Natural killer cell (primary cell): ENCODE data around the gene TPRA1. TPM values are rescaled to one million over a fixed set of nuclear protein-coding genes. Genes with fewer than 3 reads are reported as not detected.

Source experiments
- ATAC-seq, 3 donors: fragments of 150-1000 bp in 2 of 3; fragments of 200-7000 bp in 1 of 3; cut with Tn5 transposase; 1 replicate in 1 of 3; 2 replicates in 2 of 3; pipeline ENCODE4 v1.10.0; 2021; ENCODE audit warnings: mild to moderate bottlenecking in 2 of 3, moderate library complexity in 2 of 3
- DNase-seq, 2 donors: peaks; one replicate each; pipeline versions ENCODE4 v3.0.0 to v3.0.0-alpha.2; 2013 to 2021; ENCODE audit warnings: mixed read lengths in 1 of 2
- H3K27ac ChIP-seq: one replicate; pipeline ENCODE4 v1.5.1; 2013; ENCODE audit warnings: mild to moderate bottlenecking, low read length
- H3K27me3 ChIP-seq: one replicate; pipeline ENCODE4 v1.6.1; 2013; ENCODE audit warnings: low read length; ENCODE audit not compliant: control insufficient read depth, insufficient read depth
- H3K36me3 ChIP-seq: one replicate; pipeline ENCODE4 v1.6.1; 2013; ENCODE audit warnings: low read length; ENCODE audit not compliant: control insufficient read depth, insufficient read depth
- H3K4me1 ChIP-seq: one replicate; pipeline ENCODE4 v1.6.1; 2013; ENCODE audit warnings: low read length; ENCODE audit not compliant: control insufficient read depth, insufficient read depth
- H3K4me3 ChIP-seq: one replicate; pipeline ENCODE4 v1.5.1; 2013; ENCODE audit warnings: low read length
- H3K9me3 ChIP-seq: one replicate; pipeline ENCODE4 v1.6.1; 2013; ENCODE audit warnings: low read length; ENCODE audit not compliant: control insufficient read depth, insufficient read depth
- H3K27ac Mint-ChIP-seq, 2 donors: one replicate each; pipeline ENCODE4 v1.8.0; 2022; ENCODE audit warnings: mild to moderate bottlenecking in 2 of 2, mixed read lengths in 2 of 2, moderate library complexity in 1 of 2
- H3K27me3 Mint-ChIP-seq, 2 donors: one replicate each; pipeline ENCODE4 v1.8.0; 2022; ENCODE audit warnings: low read depth in 2 of 2, mixed read lengths in 2 of 2
- H3K36me3 Mint-ChIP-seq: one replicate; pipeline ENCODE4 v1.8.0; 2022; ENCODE audit warnings: mixed read lengths
- H3K4me1 Mint-ChIP-seq, 2 donors: one replicate each; pipeline ENCODE4 v1.8.0; 2022; ENCODE audit warnings: mixed read lengths in 2 of 2
- H3K4me3 Mint-ChIP-seq: one replicate; pipeline ENCODE4 v1.8.0; 2022; ENCODE audit warnings: mild to moderate bottlenecking, moderate library complexity, mixed read lengths
- H3K9me3 Mint-ChIP-seq, 2 donors: one replicate each; pipeline ENCODE4 v1.8.0; 2022; ENCODE audit warnings: mixed read lengths in 2 of 2
- CTCF ChIP-seq: fragments of 200-600 bp; IDR thresholded peaks from one replicate; pipeline ENCODE4 v1.8.0; 2022; ENCODE audit warnings: antibody characterized with exemption
- WGBS: methylation state at CpG from one replicate; pipeline ENCODE4 v1.1.7; 2013; ENCODE audit warnings: missing lambda C conversion rate; ENCODE audit not compliant: insufficient coverage; 5-methylcytosine and 5-hydroxymethylcytosine counted together
- intact Hi-C: fragments of 100-400 bp; cut with micrococcal nuclease; formaldehyde crosslinking; loops from one replicate; pipeline ENCODE4 v1.14.2; 2022
- total RNA-seq, 4 donors: library from RNA; stranded (reverse); fragments of 120-200 nt in 1 of 4; gene quantifications; one replicate each; pipeline versions ENCODE4 v1.2.3 to v1.2.4, GENCODE V29; 2013 to 2022

The TPRA1 gene
- 10 to 100 TPM; 15.4 to 22.7 (median 22.1) TPM for total RNA-seq
- 11.9 TPM for total RNA-seq (2013)

DNA sequence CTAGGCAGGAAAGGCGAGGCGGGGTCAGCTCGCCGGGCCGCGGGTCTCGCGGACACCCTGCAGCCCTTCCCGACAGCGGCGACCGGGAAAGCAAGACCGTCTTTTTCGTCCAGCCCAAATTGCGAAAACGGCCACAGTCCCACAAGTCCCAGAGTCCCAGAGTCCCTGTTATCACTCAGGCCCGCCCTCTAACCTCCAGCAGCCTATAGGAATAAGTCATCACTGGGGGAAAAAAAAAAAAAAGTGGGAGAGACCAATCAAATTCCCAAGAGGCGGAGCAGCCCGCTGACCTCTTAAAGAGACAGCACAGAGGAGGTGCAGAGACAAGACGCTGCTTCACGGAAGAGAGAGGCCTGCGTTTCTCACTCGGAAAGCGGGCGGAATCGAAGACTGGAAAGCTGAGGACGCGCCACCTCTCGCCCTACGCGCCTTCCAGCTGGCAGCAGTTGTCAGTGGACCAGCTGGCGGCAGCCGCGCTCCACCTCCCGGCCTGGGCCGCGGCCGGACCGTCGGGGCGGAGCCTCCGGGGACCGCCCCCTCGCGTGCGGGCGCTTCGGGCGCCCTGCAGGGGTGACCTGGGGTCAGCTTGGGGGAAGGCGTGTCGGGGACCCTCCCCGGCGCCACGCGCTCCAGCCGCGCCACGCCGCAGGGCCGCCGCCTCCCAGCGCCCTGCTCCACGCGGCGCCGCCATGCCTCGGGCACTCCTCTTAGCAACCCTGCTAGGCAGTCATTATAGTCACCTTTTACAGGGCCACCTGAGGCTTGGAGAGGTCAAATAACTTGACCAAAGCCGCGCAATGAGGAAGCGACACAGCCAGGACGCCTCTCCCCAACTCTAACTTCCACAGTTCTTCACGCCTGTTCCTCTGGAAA, at the start of gene TPRA1:
Gene TPRA1, minus strand, starts transcription at position 141 of the 873 bp plus-strand sequence. CDS start 10,587 bp downstream, outside the sequence.
- no peaks in the 10 kb centered on the region for H3K27me3 Mint-ChIP-seq
- DNase-seq (peak; percentile 70 to 91), ATAC-seq (peak; percentile 82 to 91 (median 84))
- Histone ChIP-seq H3K27ac (peak within 1 kb of the TSS; percentile 61), H3K4me1 (peaks cover 29% of the 10 kb centered on the region), H3K36me3 (no peaks in the 10 kb centered on the region), H3K9me3 (no peaks in the 10 kb centered on the region), H3K27me3 (no peaks in the 10 kb centered on the region), H3K4me3 (peak within 1 kb of the TSS; percentile 59)
- peak within 1 kb of the TSS; percentile 78 to 87 for H3K27ac Mint-ChIP-seq
- peak within 1 kb of the TSS; percentile 98 for H3K4me3 Mint-ChIP-seq
- H3K36me3 Mint-ChIP-seq = no peaks in the 10 kb centered on the region
- no peak for TF ChIP-seq CTCF
- no peaks in the 10 kb centered on the region for H3K9me3 Mint-ChIP-seq
- under 1% methylated on average over 71 of the region's 72 CpGs for WGBS
- intact Hi-C loops = loop anchor here (2.0 kb wide), 1 partner anchor 82 kb away; the partner anchor contains the start of gene ABTB1
- peaks cover 23 to 35% of the 10 kb centered on the region in 2 donors for H3K4me1 Mint-ChIP-seq

DNA sequence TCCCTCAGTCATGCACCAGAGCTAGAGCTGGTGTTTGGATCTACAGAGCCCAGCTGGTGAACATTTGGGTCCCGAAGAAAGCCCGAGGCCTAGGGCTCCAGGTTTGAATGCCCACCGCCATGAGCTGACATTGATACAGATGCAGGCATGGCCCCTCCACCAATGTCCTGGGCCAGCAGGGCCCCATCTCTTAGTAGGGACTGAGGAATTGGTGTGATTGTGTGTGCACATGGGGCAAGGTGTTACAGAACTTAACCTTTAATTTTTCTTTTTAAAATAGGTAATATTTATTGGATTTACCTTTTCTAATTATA, 49.5 kb upstream of the TPRA1 start:
- 100% methylated on average over 3 of the region's 3 CpGs for WGBS
- intact Hi-C loops = no loop called here
- Mint-ChIP-seq H3K27me3 (peaks cover 1 to 7% of the 10 kb centered on the region in 2 donors), H3K9me3 (no peaks in the 10 kb centered on the region), H3K4me3 (no peak overlapping the region), H3K27ac (no peak overlapping the region), H3K4me1 (peaks cover 18% of the 10 kb centered on the region in 2 donors), H3K36me3 (no peaks in the 10 kb centered on the region)
- Histone ChIP-seq H3K4me1 (peaks cover 11% of the 10 kb centered on the region), H3K36me3 (no peaks in the 10 kb centered on the region), H3K27ac (no peak overlapping the region), H3K9me3 (no peaks in the 10 kb centered on the region), H3K27me3 (no peaks in the 10 kb centered on the region), H3K4me3 (no peak overlapping the region)
- TF ChIP-seq CTCF = no peak
- no peak for DNase-seq
- ATAC-seq = no peak

GRCh38 chr3:127639173-127640041, 48.9 kb upstream of the TPRA1 start:
- Mint-ChIP-seq H3K9me3 (no peaks in the 10 kb centered on the region), H3K36me3 (no peaks in the 10 kb centered on the region), H3K4me3 (no peak overlapping the region), H3K27ac (no peak overlapping the region), H3K27me3 (peaks cover 3 to 7% of the 10 kb centered on the region in 2 donors), H3K4me1 (peaks cover 18% of the 10 kb centered on the region in 2 donors)
- no peak for TF ChIP-seq CTCF
- H3K9me3 ChIP-seq = no peaks in the 10 kb centered on the region
- 96% methylated on average over 5 of the region's 5 CpGs for WGBS
- H3K4me1 ChIP-seq = peaks cover 11% of the 10 kb centered on the region
- H3K27ac ChIP-seq = no peak overlapping the region
- no peaks in the 10 kb centered on the region for H3K36me3 ChIP-seq
- no peak overlapping the region for H3K4me3 ChIP-seq
- no peak for ATAC-seq
- intact Hi-C loops = no loop called here
- H3K27me3 ChIP-seq = no peaks in the 10 kb centered on the region
- DNase-seq = no peak
